Amniotic epithelial cell (primary cell): ENCODE results near the gene SMIM17.

Source experiments
- DNase-seq: peaks from one replicate; pipeline ENCODE4 v3.0.0-alpha.2; 2010; ENCODE audit warnings: low read depth

SMIM17 gene

DNA sequence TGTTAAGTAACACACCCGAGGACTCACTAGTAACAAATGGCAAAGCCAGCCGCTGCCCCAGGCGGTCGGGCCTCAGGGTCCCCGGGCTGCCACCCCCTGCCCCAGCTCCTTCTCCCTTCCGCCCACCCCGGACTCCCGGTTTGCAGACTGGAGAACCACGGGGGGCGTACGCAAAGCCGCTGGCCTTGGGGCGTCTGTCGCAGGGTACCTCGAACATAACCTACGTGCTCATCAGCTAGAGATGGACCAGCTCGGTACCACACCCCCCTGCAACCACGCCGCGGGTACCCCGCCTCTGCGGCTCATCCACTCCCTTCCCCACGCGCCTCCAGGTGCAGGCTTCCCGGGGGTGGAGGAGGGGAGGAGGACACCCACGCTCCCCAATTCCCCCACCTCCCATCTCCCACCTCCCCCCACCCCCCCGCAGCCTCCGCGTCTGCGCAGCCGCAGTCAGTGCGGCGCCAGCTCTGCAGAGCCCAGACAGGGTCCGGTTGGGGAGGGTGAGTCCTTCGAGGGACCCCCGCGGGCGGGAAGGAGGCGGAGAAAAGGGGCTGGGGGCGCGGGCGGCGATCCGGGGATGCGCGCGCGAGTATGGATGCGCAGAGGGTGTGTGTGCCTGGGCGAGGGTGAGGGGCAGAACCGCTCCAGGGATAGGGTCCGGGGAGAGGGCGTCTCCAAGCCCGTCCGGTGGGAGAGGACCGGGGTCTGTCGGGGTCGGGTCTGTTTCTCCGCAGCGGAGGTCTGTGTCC is at the start of gene SMIM17:
SMIM17 (plus strand) TSS at position 449 of the 749 bp plus-strand sequence. CDS start 2,509 bp downstream, outside the sequence.
- no peak for DNase-seq

GRCh38 chr19:56594446-56594782 is 48.5 kb upstream of the SMIM17 start:
- no peak for DNase-seq

- peak; percentile 81 for DNase-seq
Observed at GRCh38 chr19:56594783-56595547, 48.0 kb upstream of the SMIM17 start, which contains the start of gene ZNF71. Gene ZNF71 (plus strand): TSS chr19:56595302. CDS start chr19:56601559, 6,257 bp downstream.

- peak; percentile 16 for DNase-seq
Observed at GRCh38 chr19:56595548-56595899, 47.4 kb upstream of the SMIM17 start.

- DNase-seq = no peak
Observed at GRCh38 chr19:56596676-56597075, 46.3 kb upstream of the SMIM17 start.

DNA sequence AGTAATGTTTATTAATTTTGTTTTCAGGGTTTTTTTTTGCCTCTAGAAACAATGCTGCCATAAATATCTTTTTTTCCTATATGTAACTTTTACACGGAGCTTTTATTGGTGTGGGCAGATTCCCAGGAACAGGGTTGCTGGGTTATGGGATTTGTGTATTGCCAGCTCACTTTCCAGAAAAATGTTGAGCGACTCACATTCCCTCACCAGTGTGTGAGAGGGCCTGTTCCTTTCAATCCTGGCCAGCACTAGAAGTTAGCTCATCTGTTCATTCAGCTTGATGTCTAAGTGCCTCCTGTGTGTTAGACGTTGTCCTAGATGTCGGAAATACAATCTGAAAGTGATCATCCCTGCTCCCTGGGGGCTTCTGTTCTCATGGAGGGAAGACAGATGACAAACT is 45.3 kb upstream of the SMIM17 start:
- DNase-seq = no peak

DNA sequence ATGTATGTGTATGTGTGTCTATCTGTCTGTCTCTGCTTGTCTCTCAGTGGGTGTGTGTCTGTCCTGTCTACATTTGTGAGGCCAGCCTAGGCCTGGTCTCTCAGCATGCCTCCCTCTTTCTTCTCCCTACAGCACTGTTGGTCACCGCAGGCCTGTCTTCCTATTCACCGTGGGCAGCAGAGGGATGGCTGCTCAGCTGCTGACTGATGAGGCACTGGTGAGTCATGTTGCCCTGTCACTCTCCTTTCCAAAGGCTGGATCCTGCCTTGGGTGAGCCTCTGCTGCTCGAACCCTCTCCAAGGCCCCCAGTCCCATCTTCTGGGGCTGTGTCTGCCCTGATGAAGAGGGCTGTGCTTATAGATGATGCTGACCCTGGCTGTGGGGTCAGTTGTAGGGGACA is 41.6 kb upstream of the SMIM17 start:
- DNase-seq = peak; percentile 7

- no peak for DNase-seq
Observed at GRCh38 chr19:56603829-56604228, 39.1 kb upstream of the SMIM17 start.

DNA sequence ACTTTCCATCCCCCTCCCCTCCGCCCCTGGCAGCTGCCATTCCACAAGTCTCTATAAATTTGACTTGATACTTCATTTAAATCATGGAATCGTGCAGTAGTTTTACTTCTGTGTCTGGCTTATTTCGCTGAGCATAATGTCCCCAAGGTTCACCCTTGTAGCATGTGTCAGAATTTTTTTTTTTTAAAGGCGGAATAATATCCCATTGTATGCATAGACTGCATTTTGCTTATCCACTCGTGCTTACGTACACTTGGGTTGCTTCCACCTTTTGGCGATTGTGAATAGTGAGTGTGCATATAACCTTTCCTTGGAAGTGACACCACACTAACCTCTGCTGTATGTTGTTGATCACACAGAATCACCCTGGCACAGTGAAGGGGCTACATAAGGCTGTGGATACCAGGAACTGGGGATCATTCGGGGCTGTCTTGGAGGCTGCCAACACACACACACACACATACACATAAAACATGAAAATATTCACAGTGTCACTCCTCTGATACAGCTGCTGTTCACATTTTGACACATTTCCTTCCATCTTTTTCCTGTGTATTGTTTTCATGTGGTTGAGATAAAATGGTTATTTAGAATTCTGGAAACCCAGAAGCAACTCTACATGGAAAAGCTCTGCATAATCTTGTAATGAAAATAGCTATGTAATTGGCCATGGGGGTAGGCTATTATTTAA is 34.5 kb upstream of the SMIM17 start:
- no peak for DNase-seq

GRCh38 chr19:56611288-56611687 is 31.7 kb upstream of the SMIM17 start:
- DNase-seq = no peak

- DNase-seq = no peak
Observed at GRCh38 chr19:56612737-56613136, 30.2 kb upstream of the SMIM17 start.

DNA sequence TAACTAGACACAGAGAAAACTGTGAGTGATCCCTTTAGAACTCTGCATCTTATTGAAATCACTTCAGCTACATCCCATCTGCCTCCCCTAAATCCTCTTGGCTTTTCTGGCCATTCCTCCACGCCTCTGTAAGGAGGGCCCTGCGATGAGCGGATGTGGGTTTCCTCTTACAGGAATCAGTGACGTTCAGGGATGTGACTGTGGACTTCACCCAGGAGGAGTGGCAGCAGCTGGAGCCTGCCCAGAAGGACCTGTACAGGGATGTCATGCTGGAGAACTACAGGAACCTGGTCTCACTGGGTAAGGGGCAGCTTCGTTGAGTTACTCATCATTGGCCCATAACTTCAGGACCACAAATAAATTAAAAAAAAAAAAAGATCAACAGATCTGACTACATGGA is 29.3 kb upstream of the SMIM17 start:
- DNase-seq = no peak

DNA sequence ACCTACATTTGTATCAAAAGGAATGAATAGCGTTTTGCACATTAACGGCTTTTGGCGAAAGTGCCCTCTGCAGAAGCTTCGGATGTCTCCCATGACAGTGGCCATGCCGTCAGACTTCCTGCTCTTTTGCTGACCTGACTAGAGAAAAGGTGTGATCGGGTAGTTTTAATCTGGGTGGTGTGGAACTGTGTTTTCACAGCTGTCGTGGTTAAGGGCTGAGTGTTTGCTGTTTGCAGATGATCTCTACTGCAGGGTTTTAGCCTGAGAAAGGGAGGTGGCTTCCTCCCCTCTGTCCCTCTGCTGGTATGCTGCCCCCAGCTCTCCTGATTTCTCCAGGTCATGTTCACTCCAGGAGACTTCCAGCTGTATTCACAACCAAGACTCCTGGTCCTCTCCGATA is 25.4 kb upstream of the SMIM17 start:
- DNase-seq = no peak

DNA sequence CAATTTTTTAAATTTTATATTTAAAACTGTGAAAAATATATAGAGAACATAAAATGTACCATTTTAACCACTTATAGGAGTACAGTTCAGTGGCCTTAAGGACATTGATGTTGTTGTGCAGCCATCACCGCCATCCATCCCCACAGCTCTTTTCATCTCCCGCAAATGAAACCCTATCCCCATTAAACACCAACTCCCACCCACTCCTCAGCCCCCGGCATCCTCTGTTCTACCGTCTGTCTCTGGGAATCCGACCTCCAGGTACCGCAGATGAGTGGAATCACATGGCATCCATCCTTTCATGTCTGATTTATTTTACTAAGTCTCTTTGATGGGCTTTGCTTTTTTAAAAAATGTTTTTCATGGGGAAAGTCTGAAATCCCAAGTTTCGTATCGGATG is 23.8 kb upstream of the SMIM17 start:
- no peak for DNase-seq

GRCh38 chr19:56622374-56622773 is 20.6 kb upstream of the SMIM17 start:
- no peak for DNase-seq

- no peak for DNase-seq
Observed at GRCh38 chr19:56623006-56623405, 20.0 kb upstream of the SMIM17 start.

GRCh38 chr19:56625708-56626107 is 17.3 kb upstream of the SMIM17 start:
- no peak for DNase-seq

GRCh38 chr19:56633021-56633420 is 9.9 kb upstream of the SMIM17 start:
- DNase-seq = no peak

GRCh38 chr19:56637976-56638555 is 4.9 kb upstream of the SMIM17 start:
- DNase-seq = peak; percentile 77

DNA sequence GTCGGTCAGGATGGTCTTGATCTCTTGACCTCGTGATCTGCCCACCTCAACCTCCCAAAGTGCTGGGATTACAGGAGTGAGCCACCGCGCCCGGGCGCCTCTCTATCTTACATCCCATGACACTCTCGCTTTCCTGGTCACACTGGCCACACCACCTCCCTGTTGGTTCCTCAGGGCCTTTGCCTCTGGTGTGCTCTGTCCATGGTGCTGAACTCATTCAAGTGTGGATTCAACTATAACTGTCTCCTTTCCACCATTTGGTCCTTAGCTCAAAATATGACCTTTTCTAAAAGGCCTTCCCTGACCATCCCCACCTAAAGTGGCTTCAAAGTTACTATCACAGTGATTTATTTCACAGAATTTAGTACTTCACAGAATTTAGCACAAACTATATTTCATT is 3.7 kb upstream of the SMIM17 start:
- peak; percentile 8 for DNase-seq

- no peak for DNase-seq
Observed at GRCh38 chr19:56643460-56643955, 549 bp downstream of the SMIM17 start.

DNA sequence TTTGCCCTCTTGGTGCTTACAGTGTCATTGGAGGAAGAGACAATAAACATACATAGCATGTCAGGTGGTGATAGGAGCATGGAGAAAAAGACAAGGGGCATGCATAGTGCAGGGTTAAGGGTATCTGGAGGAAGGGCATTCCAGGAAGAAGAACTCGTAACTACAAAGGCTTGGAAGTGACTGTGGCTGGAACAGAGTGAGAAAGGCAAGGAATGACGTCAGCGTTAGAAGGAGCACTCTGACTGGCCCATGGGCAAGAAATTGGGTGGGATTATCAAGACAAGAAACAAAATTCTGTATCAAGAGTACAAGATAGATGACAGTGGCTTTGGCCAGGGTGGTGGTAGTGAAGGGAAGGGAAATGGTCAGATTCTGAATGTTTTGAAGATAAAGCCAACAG is 11.2 kb downstream of the SMIM17 start:
- no peak for DNase-seq
